D341Med (cell line): Measurements from ENCODE around the gene PAGE1.
"Not testable (repeated sequence)": the region's sequence is repeated elsewhere in the genome, so short reads cannot be mapped to it uniquely, and the experiment has no call there.

ENCODE experiments used
- DNase-seq: peaks from one replicate; pipeline ENCODE4 v3.0.0; 2012; ENCODE audit warnings: low spot score

PAGE1 gene

GRCh38 chrX:49695276-49696180 lies at the start of gene PAGE1:
TSS of gene PAGE1 (minus strand) at chrX:49695984. CDS start at chrX:49694770, 1,214 bp downstream.
- DNase-seq = no peak

- not testable (repeated sequence) for DNase-seq
These were observed 45.7 kb upstream of the PAGE1 start for GRCh38 chrX:49741501-49741900.

- DNase-seq = no peak
These were observed 32.1 kb upstream of the PAGE1 start for GRCh38 chrX:49727847-49728246.

GRCh38 chrX:49726966-49727365 lies 31.2 kb upstream of the PAGE1 start:
- no peak for DNase-seq

- DNase-seq = no peak
These were observed 30.4 kb upstream of the PAGE1 start for GRCh38 chrX:49725923-49726904.

- DNase-seq = no peak
These were observed 29.6 kb upstream of the PAGE1 start for GRCh38 chrX:49725401-49725800.

GRCh38 chrX:49720106-49720505 lies 24.3 kb upstream of the PAGE1 start:
- not testable (repeated sequence) for DNase-seq

- DNase-seq = no peak
These were observed 16.8 kb upstream of the PAGE1 start for GRCh38 chrX:49712577-49712976.

GRCh38 chrX:49710744-49711319 lies 15.0 kb upstream of the PAGE1 start:
- no peak for DNase-seq

- no peak for DNase-seq
These were observed 9.1 kb upstream of the PAGE1 start for GRCh38 chrX:49704691-49705404.

GRCh38 chrX:49701933-49702332 lies 6.1 kb upstream of the PAGE1 start:
- DNase-seq = no peak

- no peak for DNase-seq
These were observed 5.5 kb upstream of the PAGE1 start for GRCh38 chrX:49701323-49701722.

- DNase-seq = no peak
These were observed 20.6 kb downstream of the PAGE1 start for GRCh38 chrX:49675075-49675719.

GRCh38 chrX:49673394-49673793 lies 22.4 kb downstream of the PAGE1 start:
- no peak for DNase-seq

- no peak for DNase-seq
These were observed 31.0 kb downstream of the PAGE1 start for GRCh38 chrX:49664824-49665223.

GRCh38 chrX:49661881-49662280 lies 33.9 kb downstream of the PAGE1 start:
- DNase-seq = no peak

GRCh38 chrX:49659771-49660170 lies 36.0 kb downstream of the PAGE1 start:
- no peak for DNase-seq

- DNase-seq = no peak
These were observed 39.3 kb downstream of the PAGE1 start for GRCh38 chrX:49656533-49656932.

GRCh38 chrX:49644991-49645637 lies 50.7 kb downstream of the PAGE1 start:
- DNase-seq = no peak
